Activated CD4-positive, alpha-beta memory T cell treated with anti-CD3 and anti-CD28 coated beads, Interleukin-2, amount 10 ng/mL, durations not matched to agents 7 days and 5 days (primary cell): ENCODE results near the gene ZNHIT2. TPM values are rescaled to one million over a fixed set of nuclear protein-coding genes. Genes with fewer than 3 reads are reported as not detected.
"Not testable (repeated sequence)": the region's sequence is repeated elsewhere in the genome, so short reads cannot be mapped to it uniquely, and the experiment has no call there.

Experiments used
- CTCF ChIA-PET: fragments of 350-600 bp; sonication (Branson Sonifier 250); formaldehyde crosslinking; loops from one replicate; lab custom pipeline; 2021; ENCODE audit warnings: antibody characterized with exemption, inconsistent platforms; lab: Charles Lee
- POLR2A ChIA-PET: fragments of 350-600 bp; sonication (Branson Sonifier 250); formaldehyde crosslinking; loops from one replicate; lab custom pipeline; 2021; ENCODE audit warnings: antibody characterized with exemption; lab: Charles Lee
- DNase-seq: peaks from one replicate; pipeline ENCODE4 v3.0.0-alpha.2; 2020
- H3K27ac Mint-ChIP-seq: one replicate; pipeline ENCODE4 v1.8.0; 2021; ENCODE audit warnings: mild to moderate bottlenecking, mixed read lengths
- H3K27me3 Mint-ChIP-seq: one replicate; pipeline ENCODE4 v1.8.0; 2021; ENCODE audit warnings: mixed read lengths
- H3K36me3 Mint-ChIP-seq: one replicate; pipeline ENCODE4 v1.8.0; 2021; ENCODE audit warnings: low read depth, mixed read lengths
- H3K4me1 Mint-ChIP-seq: one replicate; pipeline ENCODE4 v1.8.0; 2021; ENCODE audit warnings: mixed read lengths
- H3K4me3 Mint-ChIP-seq: one replicate; pipeline ENCODE4 v1.8.0; 2021; ENCODE audit warnings: mild to moderate bottlenecking, mixed read lengths
- H3K9me3 Mint-ChIP-seq: one replicate; pipeline ENCODE4 v1.8.0; 2021; ENCODE audit warnings: mixed read lengths
- total RNA-seq, 2 experiments: library from RNA; stranded (reverse); gene quantifications; one replicate each; pipeline ENCODE4 v1.2.3, GENCODE V29; 2021

ZNHIT2 gene
- total RNA-seq, 2 experiments from 2014 or later = 8.1 to 8.6 TPM

DNA sequence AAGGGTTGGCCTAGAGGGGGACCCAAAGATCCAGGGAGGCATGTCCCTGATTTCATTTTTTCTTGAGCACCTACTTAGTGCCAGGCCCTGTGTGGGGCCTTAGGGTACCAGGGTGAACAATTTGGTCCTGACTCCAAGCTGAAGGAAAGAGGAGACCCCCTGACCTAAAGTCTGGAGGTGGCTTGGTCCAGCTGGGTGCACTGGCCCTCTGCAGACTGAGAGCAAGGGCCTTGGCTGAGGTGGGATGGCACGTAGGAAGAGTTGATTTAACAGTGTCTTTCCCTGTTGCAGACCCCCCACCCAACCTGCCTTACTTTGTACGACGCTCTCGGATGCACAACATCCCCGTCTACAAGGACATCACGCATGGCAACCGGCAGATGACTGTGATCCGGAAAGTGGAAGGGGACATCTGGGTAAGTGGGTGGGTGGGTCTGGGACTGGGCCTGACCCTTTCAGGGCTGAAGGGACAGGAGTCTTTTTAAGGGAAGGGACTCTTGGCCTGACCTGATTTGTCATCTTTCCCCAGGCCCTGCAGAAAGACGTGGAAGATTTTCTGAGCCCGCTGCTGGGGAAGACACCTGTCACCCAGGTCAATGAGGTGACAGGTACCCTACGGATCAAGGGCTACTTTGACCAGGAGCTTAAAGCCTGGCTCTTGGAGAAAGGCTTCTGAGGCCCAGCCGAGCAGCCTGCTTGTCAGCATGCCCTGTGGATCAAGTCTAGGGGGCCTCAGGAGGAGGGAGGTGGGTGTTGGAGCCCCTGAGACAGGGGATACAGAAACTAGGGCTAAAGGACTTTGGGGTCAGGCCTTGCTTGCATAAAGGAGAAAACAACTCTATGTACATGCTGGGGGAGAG lies 7.9 kb upstream of the ZNHIT2 start:
- ChIA-PET POLR2A (interaction anchor here (0.9 to 8.3 kb wide), 2 partner anchors 8 kb away, joined by 3 to 157 read pairs; partner anchors contain the start of genes SYVN1 and ZNHIT2), CTCF (interaction anchor here (1.0 to 1.5 kb wide), 2 partner anchors 9 to 13 kb away, joined by 3 to 7 read pairs; partner anchors contain the start of gene SYVN1)
- no peak overlapping the region for H3K27ac Mint-ChIP-seq
- no peaks in the 10 kb centered on the region for H3K9me3 Mint-ChIP-seq
- H3K27me3 Mint-ChIP-seq = no peaks in the 10 kb centered on the region
- no peak overlapping the region for H3K4me3 Mint-ChIP-seq
- peaks cover 37% of the 10 kb centered on the region for H3K4me1 Mint-ChIP-seq
- H3K36me3 Mint-ChIP-seq = peaks cover 68% of the 10 kb centered on the region
- DNase-seq = no peak

GRCh38 chr11:65124480-65125196 lies 7.1 kb upstream of the ZNHIT2 start:
- POLR2A ChIA-PET = interaction anchor here (8.3 kb wide), 1 partner anchor 9 kb away, joined by 157 read pairs; the partner anchor contains the start of gene SYVN1
- Mint-ChIP-seq H3K4me1 (peaks cover 43% of the 10 kb centered on the region), H3K27me3 (no peaks in the 10 kb centered on the region), H3K9me3 (no peaks in the 10 kb centered on the region), H3K27ac (no peak overlapping the region), H3K4me3 (peak overlapping the region; percentile 38), H3K36me3 (peaks cover 69% of the 10 kb centered on the region)
- CTCF ChIA-PET = interaction anchor here (1.0 to 1.5 kb wide), 2 partner anchors 10 to 12 kb away, joined by 3 to 7 read pairs; partner anchors contain the start of gene SYVN1
- DNase-seq = no peak

- peak within 1 kb of the TSS; percentile 98 for H3K27ac Mint-ChIP-seq
- H3K27me3 Mint-ChIP-seq = no peaks in the 10 kb centered on the region
- peaks cover 59% of the 10 kb centered on the region for H3K4me1 Mint-ChIP-seq
- ChIA-PET CTCF (interaction anchor here (0.9 to 3.2 kb wide), 12 partner anchors 10 to 433 kb away, joined by 3 to 36 read pairs (median 4); partner anchors contain the start of genes ARL2, CDC42EP2, CDCA5 and POLA2), POLR2A (interaction anchor here (0.8 to 8.3 kb wide), 28 partner anchors 8 to 737 kb away, joined by 3 to 157 read pairs (median 4); partner anchors contain the start of genes ARL2, CAPN1, CDCA5 and DPF2)
- peaks cover 75% of the 10 kb centered on the region for H3K36me3 Mint-ChIP-seq
- DNase-seq = peak; percentile 99
- H3K4me3 Mint-ChIP-seq = peak within 1 kb of the TSS; percentile 100
- H3K9me3 Mint-ChIP-seq = no peaks in the 10 kb centered on the region
These were observed 4.6 kb upstream of the ZNHIT2 start, which contains the start of the genes FAU and MRPL49 for GRCh38 chr11:65121865-65122696. Gene FAU, minus strand, starts transcription at chr11:65122134. Its CDS starts 321 bp downstream, at chr11:65121813. Gene MRPL49, plus strand, starts transcription at chr11:65122321. Its CDS starts 26 bp downstream, at chr11:65122347.

- peaks cover 73% of the 10 kb centered on the region for H3K36me3 Mint-ChIP-seq
- ChIA-PET POLR2A (interaction anchor here (0.8 to 8.3 kb wide), 27 partner anchors 8 to 737 kb away, joined by 3 to 157 read pairs (median 4); partner anchors contain the start of genes ARL2, CAPN1, CDCA5 and DPF2), CTCF (interaction anchor here (0.9 to 3.2 kb wide), 12 partner anchors 10 to 433 kb away, joined by 3 to 36 read pairs (median 4); partner anchors contain the start of genes ARL2, CDC42EP2, CDCA5 and POLA2)
- H3K27ac Mint-ChIP-seq = peak overlapping the region; percentile 98
- no peaks in the 10 kb centered on the region for H3K27me3 Mint-ChIP-seq
- H3K4me3 Mint-ChIP-seq = peak overlapping the region; percentile 100
- H3K9me3 Mint-ChIP-seq = no peaks in the 10 kb centered on the region
- H3K4me1 Mint-ChIP-seq = peaks cover 63% of the 10 kb centered on the region
- peak; percentile 48 for DNase-seq
These were observed 4.0 kb upstream of the ZNHIT2 start for GRCh38 chr11:65121447-65121864.

GRCh38 chr11:65120831-65121230 lies 3.3 kb upstream of the ZNHIT2 start:
- Mint-ChIP-seq H3K9me3 (no peaks in the 10 kb centered on the region), H3K4me1 (peaks cover 69% of the 10 kb centered on the region), H3K27me3 (no peaks in the 10 kb centered on the region), H3K4me3 (peak overlapping the region; percentile 100), H3K27ac (peak overlapping the region; percentile 98), H3K36me3 (peaks cover 68% of the 10 kb centered on the region)
- no peak for DNase-seq
- POLR2A ChIA-PET = interaction anchor here (0.9 to 8.3 kb wide), 13 partner anchors 10 to 343 kb away, joined by 3 to 157 read pairs (median 11); partner anchors contain the start of genes ARL2, CAPN1, CDCA5 and POLA2
- CTCF ChIA-PET = interaction anchor here (0.6 to 3.2 kb wide), 4 partner anchors 9 to 426 kb away, joined by 3 to 36 read pairs (median 12); partner anchors contain the start of genes ARL2 and TM7SF2

- peak overlapping the region; percentile 27 for H3K4me3 Mint-ChIP-seq
- H3K36me3 Mint-ChIP-seq = peaks cover 62% of the 10 kb centered on the region
- CTCF ChIA-PET = interaction anchor here (3.2 kb wide), 1 partner anchor 8 kb away, joined by 36 read pairs; the partner anchor contains the start of gene TM7SF2
- H3K27me3 Mint-ChIP-seq = no peaks in the 10 kb centered on the region
- peak overlapping the region; percentile 98 for H3K27ac Mint-ChIP-seq
- no peaks in the 10 kb centered on the region for H3K9me3 Mint-ChIP-seq
- POLR2A ChIA-PET = interaction anchor here (0.6 to 8.3 kb wide), 8 partner anchors 9 to 341 kb away, joined by 3 to 157 read pairs (median 19); partner anchors contain the start of genes CAPN1, CDCA5, POLA2 and SF1
- peaks cover 73% of the 10 kb centered on the region for H3K4me1 Mint-ChIP-seq
- DNase-seq = no peak
These were observed 2.1 kb upstream of the ZNHIT2 start for GRCh38 chr11:65119670-65119995.

GRCh38 chr11:65118891-65119669 lies 1.6 kb upstream of the ZNHIT2 start:
- DNase-seq, H3K9me3 Mint-ChIP-seq, H3K27me3 Mint-ChIP-seq, H3K4me3 Mint-ChIP-seq: not testable (repeated sequence)
- ChIA-PET POLR2A (interaction anchor here (0.6 to 8.3 kb wide), 13 partner anchors 9 to 382 kb away, joined by 3 to 157 read pairs (median 10); partner anchors contain the start of genes ARL2, CAPN1, CDCA5 and POLA2), CTCF (interaction anchor here (0.7 to 3.3 kb wide), 4 partner anchors 15 to 380 kb away, joined by 3 to 17 read pairs (median 7); partner anchors contain the start of genes ARL2, MALAT1 and SYVN1)
- Mint-ChIP-seq H3K4me1 (peaks cover 69% of the 10 kb centered on the region), H3K27ac (peak overlapping the region; percentile 41), H3K36me3 (peaks cover 57% of the 10 kb centered on the region)

DNA sequence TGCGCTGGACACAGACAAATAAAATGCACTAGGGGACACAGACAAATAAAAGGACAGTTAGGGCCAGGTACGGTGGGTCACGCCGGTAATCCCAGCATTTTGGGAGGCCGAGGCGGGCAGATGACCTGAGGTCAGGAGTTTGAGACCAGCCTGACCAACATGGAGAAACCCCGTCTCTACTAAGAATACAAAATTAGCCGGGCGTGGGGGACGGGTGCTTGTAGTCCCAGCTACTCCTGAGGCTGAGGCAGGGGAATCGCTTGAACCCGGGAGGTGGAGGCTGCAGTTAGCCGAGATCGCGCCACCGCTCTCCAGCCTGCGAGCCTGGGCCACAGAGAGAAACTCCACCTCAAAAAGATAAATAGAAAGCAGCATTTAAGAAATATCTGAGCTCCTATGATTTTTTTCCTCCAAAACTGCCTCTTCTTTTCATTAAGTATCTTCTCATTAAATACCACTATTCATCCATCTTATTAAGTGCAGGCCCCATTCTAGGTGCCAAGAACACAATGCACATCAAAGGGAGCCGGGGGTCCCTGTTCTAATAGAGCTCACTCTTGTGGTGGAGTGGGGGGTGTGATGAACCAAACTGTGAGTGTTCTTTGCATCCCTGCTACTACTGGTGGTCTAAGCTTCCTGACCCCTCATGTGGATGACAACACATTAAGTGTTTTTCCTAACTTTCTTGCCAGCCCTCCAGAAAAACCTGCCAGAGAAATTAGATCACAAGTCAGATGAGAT lies 766 bp upstream of the ZNHIT2 start:
- CTCF ChIA-PET = interaction anchor here (0.7 to 3.3 kb wide), 7 partner anchors 16 to 381 kb away, joined by 3 to 17 read pairs (median 4); partner anchors contain the start of genes ARL2, MALAT1, SF1 and SNX15
- DNase-seq = no peak
- H3K27ac Mint-ChIP-seq = peak overlapping the region; percentile 95
- POLR2A ChIA-PET = interaction anchor here (0.8 to 4.7 kb wide), 20 partner anchors 8 to 454 kb away, joined by 3 to 49 read pairs (median 6); partner anchors contain the start of genes ARL2, CAPN1, CDCA5 and FAM89B
- peaks cover 71% of the 10 kb centered on the region for H3K4me1 Mint-ChIP-seq
- H3K9me3 Mint-ChIP-seq = no peaks in the 10 kb centered on the region
- H3K4me3 Mint-ChIP-seq = peak overlapping the region; percentile 90
- peaks cover 56% of the 10 kb centered on the region for H3K36me3 Mint-ChIP-seq
- no peaks in the 10 kb centered on the region for H3K27me3 Mint-ChIP-seq

DNA sequence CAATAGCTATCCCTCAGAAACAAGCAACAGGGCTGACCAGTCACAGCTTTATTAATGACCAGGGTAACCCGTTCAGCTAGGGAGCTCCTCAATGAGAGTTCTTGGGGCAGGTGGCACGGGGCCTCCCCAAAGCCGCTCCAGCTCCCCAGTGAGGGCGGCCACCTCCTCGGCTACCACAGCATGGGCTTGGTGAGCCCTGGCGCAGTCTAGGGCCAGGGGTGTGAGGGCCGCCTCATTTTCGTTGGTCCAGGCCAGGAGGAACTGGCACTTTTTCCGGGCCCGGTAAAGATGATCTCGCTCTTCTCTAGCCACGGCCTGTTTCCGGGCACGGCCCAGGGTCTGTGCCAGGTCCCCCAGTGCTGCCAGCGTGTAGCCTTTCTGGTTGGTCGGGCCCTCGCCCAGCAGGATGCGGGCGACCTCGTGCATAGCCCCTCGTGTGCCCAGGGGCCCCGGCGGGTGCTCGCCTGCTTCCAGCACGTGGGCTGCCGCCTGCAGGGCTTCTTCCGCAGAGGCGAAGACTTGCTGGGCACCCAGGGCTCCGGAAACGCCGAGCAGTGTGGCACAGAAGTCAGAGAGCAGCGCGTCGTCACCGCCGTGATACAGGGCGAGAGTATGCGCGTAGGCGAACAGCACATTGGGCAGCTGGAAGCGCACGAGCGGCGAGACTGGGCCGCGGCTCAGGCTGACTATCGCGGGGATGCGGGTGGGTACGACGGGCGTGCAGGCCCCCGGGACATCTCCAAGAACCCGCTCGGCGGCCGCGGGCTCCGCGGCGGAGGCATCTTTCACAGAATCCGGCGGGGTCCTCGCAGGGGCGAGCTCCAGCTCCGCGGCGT lies 913 bp downstream of the ZNHIT2 start:
- H3K9me3 Mint-ChIP-seq = no peaks in the 10 kb centered on the region
- H3K4me3 Mint-ChIP-seq = peak overlapping the region; percentile 90
- peaks cover 67% of the 10 kb centered on the region for H3K4me1 Mint-ChIP-seq
- H3K27me3 Mint-ChIP-seq = no peaks in the 10 kb centered on the region
- ChIA-PET POLR2A (interaction anchor here (0.6 to 4.7 kb wide), 25 partner anchors 8 to 499 kb away, joined by 3 to 49 read pairs (median 4); partner anchors contain the start of genes ARL2, CAPN1, CDCA5 and MALAT1), CTCF (interaction anchor here (1.0 to 3.3 kb wide), 5 partner anchors 18 to 255 kb away, joined by 3 to 17 read pairs (median 5); partner anchors contain the start of genes ARL2 and SYVN1)
- peak; percentile 70 for DNase-seq
- peaks cover 48% of the 10 kb centered on the region for H3K36me3 Mint-ChIP-seq
- H3K27ac Mint-ChIP-seq = peak overlapping the region; percentile 95
